Esophagus squamous epithelium (tissue), 4 donors: ENCODE results near the gene HAUS7.

Source experiments
- CTCF ChIP-seq, 6 experiments: fragments of 450-650 bp in 4 of 6; fragments of 200-600 bp in 2 of 6; sonication (generic) in 2 of 6; IDR thresholded peaks; one replicate each; pipeline ENCODE4 v1.5.1; 2016 to 2019; ENCODE audit warnings: antibody characterized with exemption in 6 of 6, mild to moderate bottlenecking in 4 of 6, moderate library complexity in 4 of 6
- POLR2A ChIP-seq, 4 donors: fragments of 450-650 bp; IDR thresholded peaks; one replicate each; pipeline ENCODE4 v1.6.1; 2017; ENCODE audit warnings: antibody characterized with exemption in 4 of 4, mild to moderate bottlenecking in 4 of 4, moderate library complexity in 3 of 4

DNA sequence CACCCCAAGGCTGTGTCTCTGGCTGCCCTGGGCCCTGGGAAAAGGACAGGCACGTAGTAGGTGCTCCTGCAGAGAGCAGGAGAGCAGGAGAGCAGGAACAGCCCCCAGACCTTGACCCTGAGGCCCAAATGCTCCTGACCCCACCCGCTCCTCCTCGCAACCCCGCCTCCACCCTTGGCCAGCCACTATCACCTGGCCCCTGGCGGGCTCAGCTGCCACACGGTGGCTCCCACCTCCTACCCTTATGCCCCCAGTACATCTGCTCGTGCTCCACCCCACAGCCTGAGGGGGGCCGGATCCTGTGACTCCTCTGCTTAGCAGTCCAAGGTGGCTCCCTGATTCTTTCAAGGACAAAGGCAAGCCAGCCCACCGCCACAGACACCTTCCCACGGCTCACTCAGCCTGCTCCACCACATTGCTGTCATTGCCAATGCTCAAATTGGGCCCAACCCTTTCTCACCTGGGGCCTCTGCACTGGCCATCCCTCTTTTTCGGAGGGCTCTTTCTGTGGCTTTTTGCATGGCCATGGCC is 5.4 kb upstream of the HAUS7 start:
- TF ChIP-seq CTCF (IDR thresholded peaks at IDR 0.05) (no peak), POLR2A (IDR thresholded peaks at IDR 0.05) (no peak)
